LNCaP clone FGC (cell line): ENCODE measurements around the gene TRAPPC2L.

Experiments
- DNase-seq: peaks from one replicate; pipeline ENCODE4 v3.0.0-alpha.2; 2011; ENCODE audit warnings: low read depth
- H3K4me3 ChIP-seq: 2 replicates; pipeline ENCODE4 v1.5.1; 2011; ENCODE audit warnings: mild to moderate bottlenecking, low read depth, low read length, control low read depth
- TF ChIP-seq, protein P1 (sequence below): IDR thresholded peaks from 2 replicates; pipeline ENCODE4 v1.5.1; 2012; ENCODE audit warnings: mild to moderate bottlenecking; ENCODE audit not compliant: control insufficient read depth, insufficient read depth; ENCODE audit errors: extremely low read depth

TRAPPC2L gene

GRCh38 chr16:88859381-88860091 is 2.6 kb downstream of the TRAPPC2L start:
- no peak overlapping the region for H3K4me3 ChIP-seq
- TF ChIP-seq, protein P1, sequence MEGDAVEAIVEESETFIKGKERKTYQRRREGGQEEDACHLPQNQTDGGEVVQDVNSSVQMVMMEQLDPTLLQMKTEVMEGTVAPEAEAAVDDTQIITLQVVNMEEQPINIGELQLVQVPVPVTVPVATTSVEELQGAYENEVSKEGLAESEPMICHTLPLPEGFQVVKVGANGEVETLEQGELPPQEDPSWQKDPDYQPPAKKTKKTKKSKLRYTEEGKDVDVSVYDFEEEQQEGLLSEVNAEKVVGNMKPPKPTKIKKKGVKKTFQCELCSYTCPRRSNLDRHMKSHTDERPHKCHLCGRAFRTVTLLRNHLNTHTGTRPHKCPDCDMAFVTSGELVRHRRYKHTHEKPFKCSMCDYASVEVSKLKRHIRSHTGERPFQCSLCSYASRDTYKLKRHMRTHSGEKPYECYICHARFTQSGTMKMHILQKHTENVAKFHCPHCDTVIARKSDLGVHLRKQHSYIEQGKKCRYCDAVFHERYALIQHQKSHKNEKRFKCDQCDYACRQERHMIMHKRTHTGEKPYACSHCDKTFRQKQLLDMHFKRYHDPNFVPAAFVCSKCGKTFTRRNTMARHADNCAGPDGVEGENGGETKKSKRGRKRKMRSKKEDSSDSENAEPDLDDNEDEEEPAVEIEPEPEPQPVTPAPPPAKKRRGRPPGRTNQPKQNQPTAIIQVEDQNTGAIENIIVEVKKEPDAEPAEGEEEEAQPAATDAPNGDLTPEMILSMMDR = no peak
- DNase-seq = no peak

DNA sequence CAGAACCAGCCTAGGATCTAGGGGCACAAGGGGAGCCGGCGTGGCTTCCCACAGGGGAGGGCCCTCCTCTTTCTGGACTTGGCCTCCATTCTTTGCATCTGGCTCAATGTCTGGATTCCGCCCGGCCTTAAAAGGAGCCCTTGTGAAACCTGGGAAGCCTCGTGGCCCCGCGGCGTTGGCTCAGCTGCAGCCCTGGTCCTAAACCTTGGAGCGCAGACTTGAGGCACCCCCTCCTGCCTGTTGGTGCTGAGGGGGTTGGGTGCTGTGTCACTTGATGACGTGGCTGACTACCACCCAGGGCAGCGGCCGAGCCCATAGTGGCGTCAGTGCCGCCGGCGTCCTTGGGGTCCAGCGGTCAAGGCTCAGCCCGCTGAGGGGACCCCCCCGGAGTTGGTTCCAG is 4.4 kb downstream of the TRAPPC2L start:
- no peak for DNase-seq
- TF ChIP-seq, protein P1 = no peak
- H3K4me3 ChIP-seq = no peak overlapping the region

- no peak for DNase-seq
- H3K4me3 ChIP-seq = no peak overlapping the region
- TF ChIP-seq, protein P1 = no peak
Measured at GRCh38 chr16:88862968-88863367, 6.0 kb downstream of the TRAPPC2L start.

GRCh38 chr16:88863426-88863825 is 6.5 kb downstream of the TRAPPC2L start:
- TF ChIP-seq, protein P1 = no peak
- no peak overlapping the region for H3K4me3 ChIP-seq

DNA sequence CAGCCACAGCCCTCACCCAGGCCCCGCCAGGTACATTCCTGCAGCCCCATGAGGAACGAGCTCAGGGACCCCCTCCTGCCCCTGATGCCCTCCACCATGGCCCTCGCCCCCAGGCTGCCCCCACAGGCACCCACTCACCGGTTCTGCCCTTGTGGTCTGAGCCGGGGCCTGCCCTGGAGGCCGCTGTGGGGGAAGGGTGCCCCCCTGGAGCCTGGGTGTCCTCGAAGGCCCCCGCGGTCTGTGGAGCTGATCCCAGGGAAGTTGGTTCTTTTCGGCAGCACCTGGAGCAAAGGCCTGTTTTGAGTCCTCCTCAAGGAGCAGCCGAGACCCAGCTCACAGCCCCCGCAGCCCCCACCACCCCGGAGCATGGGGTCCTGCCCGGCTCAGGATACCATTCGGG is 7.2 kb downstream of the TRAPPC2L start:
- H3K4me3 ChIP-seq = no peak overlapping the region
- TF ChIP-seq, protein P1 = no peak
- DNase-seq = no peak

More at GRCh38 chr16:88863426-88863825, 6.5 kb downstream of the TRAPPC2L start:
- no peak for DNase-seq

DNA sequence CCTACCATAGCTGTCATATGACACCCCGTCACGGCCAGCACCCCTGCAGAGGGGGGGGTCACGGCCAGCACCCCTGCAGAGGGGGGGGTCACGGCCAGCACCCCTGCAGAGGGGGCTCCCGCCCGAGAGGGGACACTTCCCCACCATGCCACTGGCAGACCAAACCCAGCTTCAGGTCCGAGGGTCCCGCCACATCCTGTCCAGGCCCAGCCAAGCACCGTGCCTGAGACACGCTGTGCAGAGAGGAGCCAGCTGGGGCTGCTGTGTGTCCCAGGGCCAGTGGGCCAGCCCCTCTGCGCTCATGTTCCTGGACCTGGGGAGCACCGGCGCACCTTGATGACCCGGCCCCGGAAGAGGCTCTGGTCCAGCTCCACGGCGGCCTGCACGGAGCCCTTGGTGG is 7.6 kb downstream of the TRAPPC2L start:
- TF ChIP-seq, protein P1 = no peak
- no peak for DNase-seq

GRCh38 chr16:88865310-88865709 is 8.4 kb downstream of the TRAPPC2L start:
- TF ChIP-seq, protein P1 = no peak
- DNase-seq = no peak
- H3K4me3 ChIP-seq = no peak overlapping the region

More for the DNA sequence above, 7.6 kb downstream of the TRAPPC2L start:
- no peak overlapping the region for H3K4me3 ChIP-seq
